Fibroblast of skin of scalp (primary cell): Measurements from ENCODE around the gene NTNG1.

Experiments used
- DNase-seq: peaks from one replicate; pipeline ENCODE4 v3.0.0-alpha.2; 2013

Gene NTNG1

GRCh38 chr1:107414550-107414949, 273.7 kb downstream of the NTNG1 start:
- no peak for DNase-seq

GRCh38 chr1:107415241-107415640, 274.4 kb downstream of the NTNG1 start:
- no peak for DNase-seq

- no peak for DNase-seq
Measured at GRCh38 chr1:107419003-107419402, 278.2 kb downstream of the NTNG1 start.

- DNase-seq: no peak
Measured at GRCh38 chr1:107422901-107423300, 282.1 kb downstream of the NTNG1 start.

GRCh38 chr1:107430540-107431228, 289.8 kb downstream of the NTNG1 start:
- peak; percentile 34 for DNase-seq

- DNase-seq: no peak
Measured at GRCh38 chr1:107432108-107432507, 291.3 kb downstream of the NTNG1 start.

- DNase-seq: no peak
Measured at GRCh38 chr1:107433068-107433467, 292.2 kb downstream of the NTNG1 start.

GRCh38 chr1:107433635-107434360, 293.0 kb downstream of the NTNG1 start:
- DNase-seq: no peak

GRCh38 chr1:107434361-107434693, 293.5 kb downstream of the NTNG1 start:
- DNase-seq: no peak

- DNase-seq: no peak
Measured at GRCh38 chr1:107436552-107437241, 295.9 kb downstream of the NTNG1 start.

- DNase-seq: no peak
Measured at GRCh38 chr1:107439567-107439966, 298.7 kb downstream of the NTNG1 start.

GRCh38 chr1:107442551-107442950, 301.7 kb downstream of the NTNG1 start:
- DNase-seq: no peak

GRCh38 chr1:107443027-107443426, 302.2 kb downstream of the NTNG1 start:
- no peak for DNase-seq

- DNase-seq: no peak
Measured at GRCh38 chr1:107443860-107444259, 303.0 kb downstream of the NTNG1 start.

- no peak for DNase-seq
Measured at GRCh38 chr1:107444302-107444701, 303.5 kb downstream of the NTNG1 start.

GRCh38 chr1:107449326-107449725, 308.5 kb downstream of the NTNG1 start:
- no peak for DNase-seq

GRCh38 chr1:107450899-107451664, 310.2 kb downstream of the NTNG1 start:
- no peak for DNase-seq

- DNase-seq: no peak
Measured at GRCh38 chr1:107451715-107452114, 310.9 kb downstream of the NTNG1 start.

GRCh38 chr1:107454791-107455190, 314.0 kb downstream of the NTNG1 start:
- DNase-seq: no peak

- no peak for DNase-seq
Measured at GRCh38 chr1:107457989-107458388, 317.1 kb downstream of the NTNG1 start.

- no peak for DNase-seq
Measured at GRCh38 chr1:107459204-107459904, 318.5 kb downstream of the NTNG1 start.

GRCh38 chr1:107460035-107460434, 319.2 kb downstream of the NTNG1 start:
- DNase-seq: no peak
